HepG2 (cell line): Measurements from ENCODE around the gene PXDC1.

Experiments
- FOXA3 ChIP-seq: IDR thresholded peaks from 2 replicates; pipeline ENCODE4 v1.6.1; 2016; ENCODE audit warnings: missing genetic modification reagents, missing compliant biosample characterization
- HOXA3 ChIP-seq: sonication (generic); formaldehyde crosslinking; IDR thresholded peaks from 2 replicates; pipeline ENCODE4 v1.5.0; 2020; ENCODE audit warnings: missing genetic modification reagents
- KLF11 ChIP-seq: IDR thresholded peaks from 2 replicates; pipeline ENCODE4 v1.6.1; 2016; ENCODE audit warnings: missing compliant biosample characterization
- NKX3-1 ChIP-seq: sonication (generic); formaldehyde crosslinking; IDR thresholded peaks from 2 replicates; pipeline ENCODE4 v1.5.0; 2020; ENCODE audit warnings: missing genetic modification reagents
- POLR2AphosphoS5 ChIP-seq: IDR thresholded peaks from 2 replicates; pipeline ENCODE4 v1.6.1; 2012; ENCODE audit warnings: low read depth, low read length
- SIN3A ChIP-seq: IDR thresholded peaks from 2 replicates; pipeline ENCODE4 v1.6.1; 2011; ENCODE audit warnings: low read depth, mild to moderate bottlenecking, control low read depth, low read length, borderline replicate concordance
- TAF1 ChIP-seq: sonication (generic); formaldehyde crosslinking; IDR thresholded peaks from 2 replicates; pipeline ENCODE4 v1.4.0; 2020; ENCODE audit warnings: missing genetic modification reagents
- ZNF430 ChIP-seq: sonication (generic); formaldehyde crosslinking; IDR thresholded peaks from 2 replicates; pipeline ENCODE4 v1.9.0; 2021; ENCODE audit warnings: mild to moderate bottlenecking, missing genetic modification reagents
- TF ChIP-seq, protein P1 (sequence below): sonication (generic); formaldehyde crosslinking; IDR thresholded peaks from 2 replicates; pipeline ENCODE4 v1.5.0; 2020; ENCODE audit warnings: mild to moderate bottlenecking, missing genetic modification reagents, moderate library complexity
- TF ChIP-seq, protein P2 (sequence below): sonication (generic); formaldehyde crosslinking; IDR thresholded peaks from 2 replicates; pipeline ENCODE4 v1.5.0; 2020; ENCODE audit warnings: mild to moderate bottlenecking, missing genetic modification reagents
- TF ChIP-seq, protein P3 (sequence below): sonication (generic); formaldehyde crosslinking; IDR thresholded peaks from 2 replicates; pipeline ENCODE4 v1.8.1; 2023; ENCODE audit warnings: missing genetic modification reagents, inconsistent platforms, borderline replicate concordance
- TF ChIP-seq, protein P4 (sequence below): sonication (generic); formaldehyde crosslinking; IDR thresholded peaks from 2 replicates; pipeline ENCODE4 v1.8.0; 2022; ENCODE audit warnings: missing genetic modification reagents, low read depth, mild to moderate bottlenecking, borderline replicate concordance

DNA sequence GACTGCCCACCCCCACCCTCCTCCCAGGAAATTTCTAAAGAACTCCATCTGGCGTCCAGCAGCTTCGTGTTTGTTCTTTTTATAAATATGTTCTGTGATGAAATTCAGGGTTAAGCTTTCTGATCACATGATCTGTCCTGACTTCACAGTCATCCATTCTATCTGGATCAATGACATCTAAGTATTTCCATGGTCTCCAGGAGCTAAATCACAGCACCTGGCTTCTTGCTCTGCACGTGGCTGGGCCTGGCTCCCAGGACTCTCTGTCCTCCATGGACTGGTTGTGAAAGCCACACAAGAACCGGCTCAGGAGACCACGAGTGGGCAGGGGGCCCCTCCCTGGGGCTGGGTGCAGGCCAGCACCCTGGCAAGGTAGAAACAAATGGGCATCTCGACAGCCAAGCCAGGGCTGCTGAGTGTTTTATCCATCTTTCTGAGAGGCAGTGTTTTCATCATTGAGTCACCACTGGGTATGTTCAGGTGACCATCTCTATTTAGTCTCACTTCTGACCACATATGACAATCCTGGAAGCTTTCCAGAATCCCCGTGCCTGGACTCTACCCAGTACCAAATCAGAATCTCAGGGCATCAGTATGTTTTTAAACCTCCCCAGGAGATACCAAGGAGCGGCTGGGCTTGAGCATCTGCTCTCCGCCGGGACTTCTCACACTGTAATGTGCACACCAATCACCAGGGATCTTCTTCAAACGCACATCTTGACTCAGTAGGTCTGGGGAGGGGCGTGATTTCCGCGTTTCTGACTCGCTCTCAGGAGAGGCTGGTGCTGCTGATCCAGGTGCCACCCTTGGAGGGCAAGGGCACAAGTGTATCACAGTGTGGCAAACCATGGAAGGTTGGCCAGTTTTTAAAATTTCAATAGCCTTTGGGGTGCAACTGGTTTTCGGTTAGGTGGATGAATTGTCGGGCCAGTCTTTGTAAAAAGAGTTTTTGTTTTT, 31.6 kb upstream of the PXDC1 start:
- TF ChIP-seq, protein P1, sequence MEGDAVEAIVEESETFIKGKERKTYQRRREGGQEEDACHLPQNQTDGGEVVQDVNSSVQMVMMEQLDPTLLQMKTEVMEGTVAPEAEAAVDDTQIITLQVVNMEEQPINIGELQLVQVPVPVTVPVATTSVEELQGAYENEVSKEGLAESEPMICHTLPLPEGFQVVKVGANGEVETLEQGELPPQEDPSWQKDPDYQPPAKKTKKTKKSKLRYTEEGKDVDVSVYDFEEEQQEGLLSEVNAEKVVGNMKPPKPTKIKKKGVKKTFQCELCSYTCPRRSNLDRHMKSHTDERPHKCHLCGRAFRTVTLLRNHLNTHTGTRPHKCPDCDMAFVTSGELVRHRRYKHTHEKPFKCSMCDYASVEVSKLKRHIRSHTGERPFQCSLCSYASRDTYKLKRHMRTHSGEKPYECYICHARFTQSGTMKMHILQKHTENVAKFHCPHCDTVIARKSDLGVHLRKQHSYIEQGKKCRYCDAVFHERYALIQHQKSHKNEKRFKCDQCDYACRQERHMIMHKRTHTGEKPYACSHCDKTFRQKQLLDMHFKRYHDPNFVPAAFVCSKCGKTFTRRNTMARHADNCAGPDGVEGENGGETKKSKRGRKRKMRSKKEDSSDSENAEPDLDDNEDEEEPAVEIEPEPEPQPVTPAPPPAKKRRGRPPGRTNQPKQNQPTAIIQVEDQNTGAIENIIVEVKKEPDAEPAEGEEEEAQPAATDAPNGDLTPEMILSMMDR: no peak
- TF ChIP-seq HOXA3 (CRISPR knock-in tag): no peak
- TF ChIP-seq KLF11 (CRISPR knock-in tag): no peak
- no peak for TF ChIP-seq POLR2AphosphoS5
- TF ChIP-seq SIN3A: no peak
- TF ChIP-seq, protein P2, sequence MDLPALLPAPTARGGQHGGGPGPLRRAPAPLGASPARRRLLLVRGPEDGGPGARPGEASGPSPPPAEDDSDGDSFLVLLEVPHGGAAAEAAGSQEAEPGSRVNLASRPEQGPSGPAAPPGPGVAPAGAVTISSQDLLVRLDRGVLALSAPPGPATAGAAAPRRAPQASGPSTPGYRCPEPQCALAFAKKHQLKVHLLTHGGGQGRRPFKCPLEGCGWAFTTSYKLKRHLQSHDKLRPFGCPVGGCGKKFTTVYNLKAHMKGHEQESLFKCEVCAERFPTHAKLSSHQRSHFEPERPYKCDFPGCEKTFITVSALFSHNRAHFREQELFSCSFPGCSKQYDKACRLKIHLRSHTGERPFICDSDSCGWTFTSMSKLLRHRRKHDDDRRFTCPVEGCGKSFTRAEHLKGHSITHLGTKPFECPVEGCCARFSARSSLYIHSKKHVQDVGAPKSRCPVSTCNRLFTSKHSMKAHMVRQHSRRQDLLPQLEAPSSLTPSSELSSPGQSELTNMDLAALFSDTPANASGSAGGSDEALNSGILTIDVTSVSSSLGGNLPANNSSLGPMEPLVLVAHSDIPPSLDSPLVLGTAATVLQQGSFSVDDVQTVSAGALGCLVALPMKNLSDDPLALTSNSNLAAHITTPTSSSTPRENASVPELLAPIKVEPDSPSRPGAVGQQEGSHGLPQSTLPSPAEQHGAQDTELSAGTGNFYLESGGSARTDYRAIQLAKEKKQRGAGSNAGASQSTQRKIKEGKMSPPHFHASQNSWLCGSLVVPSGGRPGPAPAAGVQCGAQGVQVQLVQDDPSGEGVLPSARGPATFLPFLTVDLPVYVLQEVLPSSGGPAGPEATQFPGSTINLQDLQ (CRISPR knock-in tag): no peak
- TF ChIP-seq NKX3-1 (CRISPR knock-in tag): no peak
- TF ChIP-seq TAF1 (CRISPR knock-in tag): no peak
- TF ChIP-seq FOXA3 (CRISPR knock-in tag): no peak
- TF ChIP-seq, protein P3, sequence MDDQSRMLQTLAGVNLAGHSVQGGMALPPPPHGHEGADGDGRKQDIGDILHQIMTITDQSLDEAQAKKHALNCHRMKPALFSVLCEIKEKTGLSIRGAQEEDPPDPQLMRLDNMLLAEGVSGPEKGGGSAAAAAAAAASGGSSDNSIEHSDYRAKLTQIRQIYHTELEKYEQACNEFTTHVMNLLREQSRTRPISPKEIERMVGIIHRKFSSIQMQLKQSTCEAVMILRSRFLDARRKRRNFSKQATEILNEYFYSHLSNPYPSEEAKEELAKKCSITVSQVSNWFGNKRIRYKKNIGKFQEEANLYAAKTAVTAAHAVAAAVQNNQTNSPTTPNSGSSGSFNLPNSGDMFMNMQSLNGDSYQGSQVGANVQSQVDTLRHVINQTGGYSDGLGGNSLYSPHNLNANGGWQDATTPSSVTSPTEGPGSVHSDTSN (CRISPR knock-in tag): no peak
- no peak for TF ChIP-seq ZNF430 (CRISPR knock-in tag)
- TF ChIP-seq, protein P4, sequence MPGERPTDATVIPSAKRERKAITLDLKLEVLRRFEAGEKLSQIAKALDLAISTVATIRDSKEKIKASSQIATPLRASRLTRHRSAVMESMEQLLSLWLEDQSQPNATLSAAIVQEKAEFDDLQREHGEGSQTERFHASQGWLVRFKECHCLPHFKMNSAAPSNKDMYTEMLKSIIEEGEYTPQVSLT (CRISPR knock-in tag): no peak
